H9 (cell line): Measurements from ENCODE around the gene CCL27. TPM values are rescaled to one million over a fixed set of nuclear protein-coding genes. Genes with fewer than 3 reads are reported as not detected.

Experiments used
- DNase-seq: peaks from one replicate; pipeline ENCODE4 v3.0.0-alpha.2; 2017
- H2AFZ ChIP-seq: one replicate; pipeline ENCODE4 v1.6.1; 2013; ENCODE audit warnings: mild to moderate bottlenecking, low read length, control low read depth, moderate library complexity
- H2AK5ac ChIP-seq: 2 replicates; pipeline ENCODE4 v1.6.1; 2013; ENCODE audit warnings: low read length, control low read depth, mixed read lengths; ENCODE audit not compliant: insufficient read length
- H2BK120ac ChIP-seq: one replicate; pipeline ENCODE4 v1.6.1; 2013; ENCODE audit warnings: low read depth, mild to moderate bottlenecking, low read length, control low read depth, inconsistent platforms; ENCODE audit not compliant: poor library complexity, severe bottlenecking
- H2BK12ac ChIP-seq: 2 replicates; pipeline ENCODE4 v1.6.1; 2013; ENCODE audit warnings: low read length, control low read depth, mixed read lengths, low read depth; ENCODE audit not compliant: insufficient read length
- H2BK15ac ChIP-seq: 2 replicates; pipeline ENCODE4 v1.6.1; 2013; ENCODE audit warnings: low read depth, low read length, control low read depth
- H2BK20ac ChIP-seq: one replicate; pipeline ENCODE4 v1.6.1; 2013; ENCODE audit warnings: low read depth, mild to moderate bottlenecking, low read length, control low read depth, inconsistent platforms; ENCODE audit not compliant: poor library complexity, severe bottlenecking
- H2BK5ac ChIP-seq: 2 replicates; pipeline ENCODE4 v1.6.1; 2013; ENCODE audit warnings: low read length, control low read depth, mixed read lengths; ENCODE audit not compliant: insufficient read length
- H3K14ac ChIP-seq: 2 replicates; pipeline ENCODE4 v1.6.1; 2013; ENCODE audit warnings: low read length, control low read depth; ENCODE audit not compliant: insufficient read depth
- H3K18ac ChIP-seq: 2 replicates; pipeline ENCODE4 v1.6.1; 2013; ENCODE audit warnings: low read depth, mild to moderate bottlenecking, mixed read lengths, low read length, control low read depth; ENCODE audit not compliant: insufficient read length
- H3K23ac ChIP-seq: 2 replicates; pipeline ENCODE4 v1.6.1; 2013; ENCODE audit warnings: low read length, control low read depth, mixed read lengths, low read depth; ENCODE audit not compliant: insufficient read length
- H3K23me2 ChIP-seq: 2 replicates; pipeline ENCODE4 v1.6.1; 2013; ENCODE audit warnings: low read depth, mild to moderate bottlenecking, mixed read lengths, low read length, control low read depth; ENCODE audit not compliant: insufficient read length, poor library complexity, severe bottlenecking
- H3K27ac ChIP-seq: 2 replicates; pipeline ENCODE4 v1.5.1; 2013; ENCODE audit warnings: low read length, control low read depth, mixed read lengths, low read depth; ENCODE audit not compliant: insufficient read length
- H3K27me3 ChIP-seq: 2 replicates; pipeline ENCODE4 v1.6.1; 2013; ENCODE audit warnings: low read length, control low read depth, inconsistent platforms; ENCODE audit not compliant: insufficient read depth
- H3K4ac ChIP-seq: 2 replicates; pipeline ENCODE4 v1.6.1; 2013; ENCODE audit warnings: low read depth, mild to moderate bottlenecking, control low read depth, inconsistent platforms, low read length, moderate library complexity
- H3K4me1 ChIP-seq: 2 replicates; pipeline ENCODE4 v1.6.1; 2013; ENCODE audit warnings: low read length, control low read depth, inconsistent platforms; ENCODE audit not compliant: insufficient read depth
- H3K4me2 ChIP-seq: 2 replicates; pipeline ENCODE4 v1.6.1; 2013; ENCODE audit warnings: low read length, control low read depth, mixed read lengths; ENCODE audit not compliant: insufficient read length, insufficient read depth
- H3K56ac ChIP-seq: 2 replicates; pipeline ENCODE4 v1.6.1; 2013; ENCODE audit warnings: low read depth, mild to moderate bottlenecking, mixed read lengths, low read length, control low read depth; ENCODE audit not compliant: insufficient read length
- H3K79me1 ChIP-seq: 2 replicates; pipeline ENCODE4 v1.6.1; 2013; ENCODE audit warnings: low read depth, mild to moderate bottlenecking, moderate library complexity, low read length, control low read depth, inconsistent platforms; ENCODE audit not compliant: insufficient read depth, poor library complexity, severe bottlenecking
- H3K79me2 ChIP-seq: 2 replicates; pipeline ENCODE4 v1.6.1; 2013; ENCODE audit warnings: low read length, control low read depth, inconsistent platforms; ENCODE audit not compliant: insufficient read depth
- H3K9ac ChIP-seq: 2 replicates; pipeline ENCODE4 v1.6.1; 2013; ENCODE audit warnings: low read length, control low read depth, mixed read lengths; ENCODE audit not compliant: insufficient read length; ENCODE audit errors: extremely low read depth
- H3K9me3 ChIP-seq: one replicate; pipeline ENCODE4 v1.6.1; 2013; ENCODE audit warnings: low read depth, low read length, inconsistent platforms; ENCODE audit not compliant: control insufficient read depth
- H3T11ph ChIP-seq: one replicate; pipeline ENCODE4 v1.6.1; 2013; ENCODE audit warnings: mild to moderate bottlenecking, low read length, control low read depth, inconsistent platforms
- H4K20me1 ChIP-seq: one replicate; pipeline ENCODE4 v1.6.1; 2013; ENCODE audit not compliant: control insufficient read depth, insufficient read length, insufficient read depth
- H4K5ac ChIP-seq: 2 replicates; pipeline ENCODE4 v1.6.1; 2013; ENCODE audit warnings: low read depth, mild to moderate bottlenecking, mixed read lengths, low read length, control low read depth; ENCODE audit not compliant: insufficient read length
- H4K8ac ChIP-seq: replicated peaks from 2 replicates; pipeline ENCODE4 v1.6.1; 2013; ENCODE audit warnings: low read length, control low read depth, mixed read lengths, low read depth; ENCODE audit not compliant: insufficient read length
- H4K91ac ChIP-seq: 2 replicates; pipeline ENCODE4 v1.6.1; 2013; ENCODE audit warnings: low read depth, mild to moderate bottlenecking, moderate library complexity, mixed read lengths, low read length, control low read depth; ENCODE audit not compliant: insufficient read length
- H3K27ac Mint-ChIP-seq, 3 experiments: 2 replicates in 2 of 3; 3 replicates in 1 of 3; pipeline ENCODE4 v1.8.0; 2020 to 2021; ENCODE audit warnings: mixed read lengths in 3 of 3, mild to moderate bottlenecking in 1 of 3, moderate library complexity in 1 of 3
- H3K27me3 Mint-ChIP-seq: 2 replicates; pipeline ENCODE4 v1.8.0; 2021; ENCODE audit warnings: low read depth, mild to moderate bottlenecking, moderate library complexity, mixed read lengths
- H3K36me3 Mint-ChIP-seq, 3 experiments: 2 replicates in 2 of 3; 3 replicates in 1 of 3; pipeline ENCODE4 v1.8.0; 2020 to 2021; ENCODE audit warnings: low read depth in 3 of 3, mixed read lengths in 3 of 3; ENCODE audit not compliant: insufficient read depth in 1 of 3
- H3K4me1 Mint-ChIP-seq, 2 experiments: 2 replicates each; pipeline ENCODE4 v1.8.0; 2020; ENCODE audit warnings: mixed read lengths in 2 of 2
- H3K4me3 Mint-ChIP-seq, 2 experiments: 2 replicates in 1 of 2; 3 replicates in 1 of 2; pipeline ENCODE4 v1.8.0; 2020 to 2021; ENCODE audit warnings: mild to moderate bottlenecking in 2 of 2, mixed read lengths in 2 of 2, moderate library complexity in 1 of 2
- H3K9me3 Mint-ChIP-seq, 2 experiments: 2 replicates in 1 of 2; 3 replicates in 1 of 2; pipeline ENCODE4 v1.8.0; 2020; ENCODE audit warnings: mild to moderate bottlenecking in 2 of 2, mixed read lengths in 2 of 2, moderate library complexity in 1 of 2
- CTCF ChIP-seq: fragments of 200-600 bp; sonication (generic); conservative IDR thresholded peaks from 3 replicates; pipeline ENCODE4 v1.8.0; 2021; ENCODE audit warnings: antibody characterized with exemption, mild to moderate bottlenecking
- WGBS: extraction: QIAGEN DNeasy Blood & Tissue Kit; methylation state at CpG from one replicate; pipeline ENCODE4 v1.1.7; 2013; ENCODE audit warnings: missing lambda C conversion rate, low lambda C conversion rate, mixed read lengths; ENCODE audit not compliant: insufficient read length; ENCODE audit errors: extremely low coverage; 5-methylcytosine and 5-hydroxymethylcytosine counted together
- total RNA-seq: library from RNA; stranded (reverse); gene quantifications from 2 replicates; pipeline ENCODE4 v1.2.1, GENCODE V29; 2021

Gene CCL27
- total RNA-seq, 1 experiment from 2014 or later: 0.28 TPM

GRCh38 chr9:34625186-34625486 lies 37.3 kb downstream of the CCL27 start:
- Histone ChIP-seq H3K23me2 (peaks cover 13% of the 10 kb centered on the region), H2BK15ac (no peak overlapping the region), H3K4me1 (no peaks in the 10 kb centered on the region), H3T11ph (no peak overlapping the region), H4K5ac (no peak overlapping the region), H2BK120ac (no peak overlapping the region), H3K9me3 (no peaks in the 10 kb centered on the region), H2BK12ac (no peak overlapping the region), H3K9ac (no peak overlapping the region), H2AK5ac (no peak overlapping the region), H2BK5ac (no peak overlapping the region), H3K18ac (no peak overlapping the region), H3K23ac (no peak overlapping the region), H3K27me3 (peaks cover 47% of the 10 kb centered on the region), H3K4ac (no peak overlapping the region), H4K8ac (no peak overlapping the region), H3K79me1 (no peaks in the 10 kb centered on the region), H3K4me2 (no peak overlapping the region), H4K91ac (no peak overlapping the region), H3K56ac (no peak overlapping the region), H3K79me2 (no peaks in the 10 kb centered on the region), H4K20me1 (no peaks in the 10 kb centered on the region), H3K27ac (no peak overlapping the region), H2AFZ (no peak overlapping the region), H2BK20ac (no peak overlapping the region), H3K14ac (no peak overlapping the region)
- no CpG with 5 or more reads among the region's 3 CpGs for WGBS
- no peak for DNase-seq
- Mint-ChIP-seq H3K4me1 (peaks cover 13 to 32% of the 10 kb centered on the region in 2 experiments), H3K27me3 (peaks cover 72% of the 10 kb centered on the region), H3K4me3 (no peak overlapping the region), H3K27ac (no peak overlapping the region), H3K36me3 (no peaks in the 10 kb centered on the region; a peak in 2 of 7 replicates), H3K9me3 (peaks cover 0 to 6% of the 10 kb centered on the region in 2 experiments; a peak in 3 of 5 replicates)
- no peak for TF ChIP-seq CTCF
